Gastroesophageal sphincter (tissue), 3 donors: Measurements from ENCODE around the gene KCNIP2.

ENCODE experiments used
- POLR2A ChIP-seq, 2 donors: fragments of 450-650 bp; IDR thresholded peaks; one replicate each; pipeline ENCODE4 v1.6.1; 2017; ENCODE audit warnings: antibody characterized with exemption in 2 of 2, mild to moderate bottlenecking in 2 of 2, moderate library complexity in 1 of 2
- POLR2AphosphoS5 ChIP-seq: sonication (generic); formaldehyde crosslinking; IDR thresholded peaks from one replicate; pipeline ENCODE4 v1.6.1; 2017; ENCODE audit warnings: antibody characterized with exemption
- TF ChIP-seq, protein P1 (sequence below), 4 experiments: fragments of 200-600 bp in 2 of 4; fragments of 450-650 bp in 2 of 4; sonication (generic) in 1 of 4; IDR thresholded peaks; one replicate each; pipeline ENCODE4 v1.5.1; 2017 to 2019; ENCODE audit warnings: antibody characterized with exemption in 4 of 4, mild to moderate bottlenecking in 2 of 4, moderate library complexity in 2 of 4

DNA sequence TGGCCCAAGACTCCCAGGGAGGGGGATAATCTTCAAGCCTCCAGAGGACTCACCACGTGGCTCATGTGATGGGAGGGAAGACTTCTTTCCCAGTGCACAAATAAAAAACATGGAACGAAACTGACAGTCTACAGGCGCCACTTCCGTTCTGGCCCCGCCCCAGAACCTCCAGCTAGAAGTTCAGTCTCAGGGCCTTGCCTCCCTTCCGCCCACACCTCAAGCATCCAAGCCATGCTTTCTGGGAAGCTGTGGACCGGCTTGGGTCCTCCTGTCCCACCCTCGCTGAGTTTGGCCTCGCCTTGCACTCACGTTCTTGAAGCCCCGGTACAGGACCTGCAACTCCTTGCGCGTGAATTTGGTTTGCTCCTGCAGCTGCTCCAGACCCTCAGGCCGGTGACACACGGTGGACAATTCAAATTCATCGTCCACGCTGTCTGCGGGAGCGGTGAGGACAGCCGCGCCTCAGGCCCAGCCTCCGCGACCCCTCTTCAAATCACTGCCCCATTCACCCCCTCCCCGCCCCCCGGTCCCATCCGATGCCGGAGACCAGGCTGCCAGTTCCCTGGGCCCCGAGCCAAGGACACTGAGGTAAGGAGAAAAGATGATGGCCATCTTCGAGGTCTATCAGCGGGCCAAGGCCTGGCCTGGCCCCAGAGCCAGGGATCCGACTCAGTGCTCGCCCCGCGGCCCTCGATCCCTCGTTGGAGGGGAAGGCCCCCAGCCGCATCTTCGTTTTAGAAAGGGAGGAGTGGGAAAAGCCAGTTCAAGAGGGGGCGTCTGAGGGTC is 14.6 kb downstream of the KCNIP2 start:
- TF ChIP-seq, protein P1, sequence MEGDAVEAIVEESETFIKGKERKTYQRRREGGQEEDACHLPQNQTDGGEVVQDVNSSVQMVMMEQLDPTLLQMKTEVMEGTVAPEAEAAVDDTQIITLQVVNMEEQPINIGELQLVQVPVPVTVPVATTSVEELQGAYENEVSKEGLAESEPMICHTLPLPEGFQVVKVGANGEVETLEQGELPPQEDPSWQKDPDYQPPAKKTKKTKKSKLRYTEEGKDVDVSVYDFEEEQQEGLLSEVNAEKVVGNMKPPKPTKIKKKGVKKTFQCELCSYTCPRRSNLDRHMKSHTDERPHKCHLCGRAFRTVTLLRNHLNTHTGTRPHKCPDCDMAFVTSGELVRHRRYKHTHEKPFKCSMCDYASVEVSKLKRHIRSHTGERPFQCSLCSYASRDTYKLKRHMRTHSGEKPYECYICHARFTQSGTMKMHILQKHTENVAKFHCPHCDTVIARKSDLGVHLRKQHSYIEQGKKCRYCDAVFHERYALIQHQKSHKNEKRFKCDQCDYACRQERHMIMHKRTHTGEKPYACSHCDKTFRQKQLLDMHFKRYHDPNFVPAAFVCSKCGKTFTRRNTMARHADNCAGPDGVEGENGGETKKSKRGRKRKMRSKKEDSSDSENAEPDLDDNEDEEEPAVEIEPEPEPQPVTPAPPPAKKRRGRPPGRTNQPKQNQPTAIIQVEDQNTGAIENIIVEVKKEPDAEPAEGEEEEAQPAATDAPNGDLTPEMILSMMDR (IDR thresholded peaks at IDR 0.05), result no peak
- TF ChIP-seq POLR2A (IDR thresholded peaks at IDR 0.05) (no peak), POLR2AphosphoS5 (no peak)
